ENCODE data around the gene FBXO40. TPM values are rescaled to one million over a fixed set of nuclear protein-coding genes. Genes with fewer than 3 reads are reported as not detected.

FBXO40 gene
- total RNA-seq = under 0.01 TPM in 1 of 2 replicates, not detected in the other

GRCh38 chr3:121592856-121593702 lies at the start of gene FBXO40:
TSS of gene FBXO40 (plus strand) at chr3:121593379. CDS start at chr3:121620576, 27,197 bp downstream.

GRCh38 chr3:121545574-121546455 lies 47.4 kb upstream of the FBXO40 start, which contains the start of gene POLQ:
TSS of gene POLQ (minus strand) at chr3:121545988. CDS start at chr3:121545877, 111 bp downstream.

GRCh38 chr3:121567649-121568048 lies 25.5 kb upstream of the FBXO40 start, which contains the start of gene ARGFX:
TSS of gene ARGFX (plus strand) at chr3:121567949. CDS start at chr3:121570714, 2,765 bp downstream.

GRCh38 chr3:121660356-121661171 lies 67.4 kb downstream of the FBXO40 start, which contains the start of gene HCLS1:
TSS of gene HCLS1 (minus strand) at chr3:121660903. CDS start at chr3:121658347, 2,556 bp downstream.

Other genes starting within 250 kb of the FBXO40 start
- 6.5 and 18.6 TPM in 2 replicates for gene POLQ, start 47.4 kb upstream of the FBXO40 start, total RNA-seq
- not detected in 2 replicates for gene ARGFX, start 25.4 kb upstream of the FBXO40 start, total RNA-seq
- 2.1 and 2.5 TPM in 2 replicates for gene HCLS1, start 67.5 kb downstream of the FBXO40 start, total RNA-seq
- 57.1 and 94.1 TPM in 2 replicates for gene GOLGB1, start 156.4 kb downstream of the FBXO40 start, total RNA-seq
- 19.7 and 22.8 TPM in 2 replicates for gene IQCB1, start 241.7 kb downstream of the FBXO40 start, total RNA-seq
- 2.2 and 3.4 TPM in 2 replicates for gene EAF2, start 241.8 kb downstream of the FBXO40 start, total RNA-seq

Measured in uterine smooth muscle cell (primary cell).